Right hindlimb (tissue), 1 donor: ENCODE data around the gene CACNG8.

ENCODE experiments used
- DNase-seq: peaks from one replicate; pipeline ENCODE4 v3.0.0-alpha.2; 2018

Gene CACNG8

GRCh38 chr19:53965091-53965490 is 2.4 kb downstream of the CACNG8 start:
- DNase-seq: no peak

DNA sequence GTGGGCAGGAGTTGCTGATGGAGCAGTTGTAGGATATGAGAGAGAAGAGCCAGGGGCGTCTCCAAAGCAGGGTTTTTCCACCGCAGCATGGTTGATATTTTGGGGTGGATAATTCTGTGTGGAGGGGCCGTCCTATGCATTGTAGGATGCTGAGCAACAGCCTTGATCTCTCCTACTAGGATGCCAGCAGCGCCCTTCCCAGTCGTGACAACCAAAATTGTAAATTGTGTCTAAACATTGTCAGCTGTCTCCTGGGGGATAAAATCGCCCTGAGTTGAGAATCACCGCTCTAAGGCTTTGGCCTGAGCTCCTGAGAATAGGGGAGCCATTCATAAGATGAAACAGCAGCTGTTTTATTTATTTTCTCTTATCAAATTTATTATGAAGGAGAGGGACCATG is 4.2 kb downstream of the CACNG8 start:
- no peak for DNase-seq

DNA sequence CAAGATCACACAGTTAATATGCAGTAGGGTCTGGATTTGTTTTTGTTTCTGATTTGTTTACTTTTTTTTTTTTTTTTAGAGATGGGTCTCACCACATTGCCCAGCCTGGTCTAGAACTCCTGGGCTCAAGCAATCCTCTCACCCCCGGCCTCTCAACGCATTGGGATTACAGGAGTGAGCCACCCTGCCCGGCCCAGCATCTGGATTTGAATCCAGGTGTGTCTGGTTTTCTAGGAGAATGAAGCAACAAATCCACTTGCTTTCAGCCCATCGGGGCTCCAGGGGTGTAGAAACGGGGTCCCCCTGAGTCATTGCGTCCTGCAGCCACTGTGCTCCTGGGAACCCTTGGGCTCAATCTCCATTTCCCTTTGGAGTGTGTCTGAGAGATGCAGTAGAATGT is 6.6 kb downstream of the CACNG8 start:
- DNase-seq: no peak

- DNase-seq: no peak
Measured at GRCh38 chr19:53971673-53972072, 8.9 kb downstream of the CACNG8 start.

DNA sequence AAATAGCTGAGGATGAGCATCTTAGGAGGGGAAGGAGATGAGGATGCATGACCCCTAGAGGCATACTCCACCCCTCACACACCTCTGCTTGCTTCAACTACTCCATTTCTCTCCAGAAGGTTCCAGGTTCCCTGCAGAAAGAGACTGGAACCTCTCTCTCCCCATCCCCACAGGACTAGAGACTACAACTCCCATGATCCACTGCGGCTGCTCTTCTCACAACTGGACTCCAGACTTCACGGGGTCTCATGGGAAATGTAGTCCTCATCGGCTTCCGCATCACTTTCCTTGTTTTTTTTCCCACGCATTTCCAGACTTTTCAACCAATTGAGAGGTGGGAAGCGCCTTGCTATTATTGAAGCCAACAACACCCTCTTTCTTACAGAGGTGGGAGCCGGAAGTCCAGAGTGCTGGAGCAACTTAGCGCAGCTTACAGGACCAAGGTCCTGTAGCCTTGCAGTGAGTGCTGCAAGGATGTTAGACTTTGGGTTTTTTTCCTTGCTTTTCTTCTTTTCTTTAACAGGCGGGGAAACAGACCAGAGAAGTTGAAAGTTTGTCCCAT is 14.8 kb downstream of the CACNG8 start:
- peak; percentile 77 for DNase-seq

DNA sequence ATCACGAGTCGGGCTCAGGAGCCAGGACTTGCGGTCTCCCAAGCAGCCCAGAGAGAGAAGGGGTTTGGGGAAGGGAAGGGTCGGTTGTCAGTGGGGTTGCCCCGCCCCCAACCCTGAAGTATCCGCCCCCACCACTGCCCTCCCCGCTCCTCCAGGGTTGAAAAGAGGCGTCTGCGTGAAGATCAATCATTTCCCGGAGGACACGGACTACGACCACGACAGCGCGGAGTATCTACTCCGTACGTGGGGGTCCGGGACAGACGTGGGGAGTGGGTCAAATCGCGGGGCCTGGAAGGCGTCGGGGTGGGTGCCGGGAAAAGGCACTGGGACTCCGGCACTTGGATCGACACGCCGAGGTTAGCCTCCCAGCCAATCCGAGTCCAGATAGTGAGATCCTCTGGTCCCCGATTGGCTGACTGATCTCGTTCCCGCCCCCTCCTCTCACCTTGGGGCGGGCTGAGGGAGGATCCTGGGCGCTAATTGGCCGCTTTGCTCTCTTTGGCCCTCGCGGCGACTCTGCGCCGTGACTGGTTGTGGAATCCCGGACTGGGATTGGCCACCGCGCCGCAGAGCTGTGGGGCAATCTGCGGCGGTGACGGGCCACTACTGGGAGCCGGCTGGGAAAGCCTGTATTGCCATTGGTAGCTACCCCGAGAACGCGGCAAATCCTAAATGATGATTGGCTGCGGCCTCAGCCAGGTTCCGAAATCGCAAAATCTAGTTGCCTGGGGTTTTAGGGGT is 15.4 kb downstream of the CACNG8 start:
- DNase-seq: peak; percentile 68

GRCh38 chr19:53978975-53979801 is 16.5 kb downstream of the CACNG8 start:
- no peak for DNase-seq

DNA sequence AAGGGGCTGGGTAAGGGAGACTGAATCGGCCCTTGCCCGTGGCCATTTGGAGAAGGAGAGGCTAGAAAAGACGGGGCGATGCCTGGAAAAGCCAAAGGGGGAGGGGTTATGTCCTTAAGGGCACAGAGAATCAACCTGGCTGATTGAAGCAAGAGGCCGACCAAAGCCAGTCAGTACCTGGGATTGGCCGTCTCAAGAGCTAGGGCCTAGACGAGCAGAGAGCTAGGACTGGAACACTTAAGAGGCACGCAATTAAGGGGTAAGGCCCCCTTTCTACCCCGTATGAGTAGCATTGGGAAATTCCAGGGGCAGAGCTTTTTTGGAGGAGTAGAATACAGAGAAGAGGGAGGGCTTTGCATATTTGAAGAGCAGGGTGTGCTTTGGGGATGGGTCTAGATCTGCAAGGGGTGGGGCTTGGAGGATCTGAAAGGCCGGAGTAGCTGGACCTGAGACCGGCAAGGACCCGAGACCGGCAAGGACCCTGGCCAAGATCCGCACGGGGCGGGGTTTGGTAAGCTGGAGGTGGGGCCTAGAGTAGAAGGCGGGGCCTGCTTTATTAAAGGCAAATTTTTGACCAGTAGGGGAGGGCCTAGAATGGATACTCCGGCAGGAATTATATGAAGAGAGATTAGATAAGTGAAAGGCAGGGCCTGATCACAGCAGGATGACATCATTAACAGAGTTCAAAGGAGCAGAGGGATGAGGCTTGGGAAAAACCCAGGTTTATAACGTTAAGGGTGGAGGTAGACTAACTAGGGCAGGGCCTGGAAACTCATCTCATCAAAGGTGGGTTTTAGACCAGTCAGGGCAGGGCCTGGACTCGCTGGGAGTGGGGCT is 18.0 kb downstream of the CACNG8 start:
- DNase-seq: no peak

- peak; percentile 23 for DNase-seq
Measured at GRCh38 chr19:53981376-53981951, 18.7 kb downstream of the CACNG8 start.

DNA sequence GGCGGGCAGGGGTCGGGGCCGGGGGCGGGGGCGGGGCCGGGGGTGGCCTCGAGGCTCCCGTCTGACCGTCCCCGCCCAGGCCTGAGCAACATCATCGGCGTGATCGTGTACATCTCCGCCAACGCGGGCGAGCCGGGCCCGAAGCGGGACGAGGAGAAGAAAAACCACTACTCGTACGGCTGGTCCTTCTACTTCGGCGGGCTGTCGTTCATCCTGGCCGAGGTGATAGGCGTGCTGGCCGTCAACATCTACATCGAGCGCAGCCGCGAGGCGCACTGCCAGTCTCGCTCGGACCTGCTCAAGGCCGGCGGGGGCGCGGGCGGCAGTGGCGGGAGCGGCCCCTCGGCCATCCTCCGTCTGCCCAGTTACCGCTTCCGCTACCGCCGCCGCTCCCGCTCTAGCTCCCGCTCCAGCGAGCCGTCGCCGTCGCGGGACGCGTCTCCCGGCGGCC is 19.3 kb downstream of the CACNG8 start:
- DNase-seq: peak; percentile 30

GRCh38 chr19:53982611-53983010 is 19.9 kb downstream of the CACNG8 start:
- peak; percentile 55 for DNase-seq

GRCh38 chr19:53983457-53984289 is 20.9 kb downstream of the CACNG8 start:
- DNase-seq: no peak

- DNase-seq: no peak
Measured at GRCh38 chr19:53985863-53986262, 23.1 kb downstream of the CACNG8 start.

- DNase-seq: no peak
Measured at GRCh38 chr19:53988981-53989380, 26.2 kb downstream of the CACNG8 start.

- peak; percentile 26 for DNase-seq
Measured at GRCh38 chr19:53989600-53990533, 27.1 kb downstream of the CACNG8 start.

DNA sequence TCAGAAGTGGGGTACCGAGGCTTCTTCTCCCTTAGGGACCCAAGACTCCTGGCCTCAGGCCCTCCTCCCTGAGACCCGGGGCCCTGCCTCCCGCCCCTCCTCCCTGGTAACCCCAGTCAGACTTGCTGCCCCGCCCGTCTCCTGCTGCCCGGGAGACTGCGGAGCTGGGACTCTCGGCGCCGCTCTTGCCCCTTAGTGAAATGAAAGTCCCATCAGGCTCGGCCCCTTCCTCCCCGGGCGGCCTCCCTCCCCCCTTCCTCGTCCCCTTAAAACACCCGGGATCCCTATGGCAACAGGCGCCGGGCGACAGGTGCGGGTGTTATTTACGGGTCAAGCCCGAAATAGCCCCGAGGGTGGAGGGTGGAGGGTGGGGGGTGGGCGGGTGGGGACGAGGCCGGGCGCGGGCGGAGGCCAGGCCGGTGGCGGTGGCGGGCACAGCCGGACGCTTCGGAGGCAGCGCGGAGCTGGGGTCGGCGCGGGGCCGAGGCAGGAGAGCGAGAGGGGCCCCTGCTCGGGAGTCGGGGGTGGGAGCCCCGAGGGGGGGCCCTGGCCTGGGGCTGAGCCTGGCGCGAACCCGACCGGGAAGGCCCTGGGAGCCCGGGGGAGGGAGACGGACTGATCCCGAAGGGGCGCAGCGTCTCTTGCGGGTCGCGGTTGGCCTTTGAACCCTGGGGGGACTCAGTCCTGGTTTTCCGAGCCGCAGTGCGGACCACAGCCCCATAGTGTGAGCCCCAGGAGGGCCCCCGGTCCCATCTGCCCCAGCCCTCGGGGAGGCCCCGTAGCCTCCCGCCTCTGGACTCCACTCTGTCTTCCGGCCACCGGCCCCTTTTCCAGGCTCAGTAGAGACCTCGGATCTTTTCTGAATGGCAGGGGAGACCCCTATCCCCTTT is 28.7 kb downstream of the CACNG8 start, which contains the start of gene CACNG6:
TSS of gene CACNG6 (plus strand) at position 414 of the 890 bp plus-strand sequence. CDS start 1,241 bp downstream, outside the sequence.
- DNase-seq: peak; percentile 50

DNA sequence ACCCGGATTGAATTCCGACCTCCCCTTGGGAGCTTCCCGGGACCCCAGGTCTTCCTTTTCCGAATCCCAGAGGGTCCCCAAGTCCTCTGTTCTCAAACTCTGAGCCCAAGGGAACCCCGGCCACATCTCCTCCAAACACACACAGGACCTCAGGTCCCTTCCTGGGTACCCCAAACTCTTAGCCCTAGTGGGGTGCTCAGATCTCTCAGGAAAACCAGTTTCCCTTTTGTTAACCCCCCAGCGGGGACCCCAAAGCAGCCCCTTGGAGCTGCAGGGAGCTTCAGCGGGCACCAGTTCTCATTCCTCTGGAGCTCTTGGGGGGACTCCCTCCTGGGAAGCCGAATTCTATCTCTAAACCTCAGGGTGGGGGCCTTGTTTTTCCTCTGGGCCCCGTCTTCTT is 29.5 kb downstream of the CACNG8 start:
- no peak for DNase-seq

DNA sequence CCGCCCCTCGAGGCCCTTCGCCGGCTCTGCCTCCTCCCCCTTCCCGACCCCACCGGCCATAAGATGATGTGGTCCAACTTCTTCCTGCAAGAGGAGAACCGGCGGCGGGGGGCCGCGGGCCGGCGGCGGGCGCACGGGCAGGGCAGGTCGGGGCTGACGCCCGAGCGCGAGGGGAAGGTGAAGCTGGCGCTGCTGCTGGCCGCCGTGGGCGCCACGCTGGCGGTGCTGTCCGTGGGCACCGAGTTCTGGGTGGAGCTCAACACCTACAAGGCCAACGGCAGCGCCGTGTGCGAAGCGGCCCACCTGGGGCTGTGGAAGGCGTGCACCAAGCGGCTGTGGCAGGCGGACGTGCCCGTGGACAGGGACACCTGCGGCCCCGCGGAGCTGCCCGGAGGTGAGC is 30.1 kb downstream of the CACNG8 start:
- no peak for DNase-seq

DNA sequence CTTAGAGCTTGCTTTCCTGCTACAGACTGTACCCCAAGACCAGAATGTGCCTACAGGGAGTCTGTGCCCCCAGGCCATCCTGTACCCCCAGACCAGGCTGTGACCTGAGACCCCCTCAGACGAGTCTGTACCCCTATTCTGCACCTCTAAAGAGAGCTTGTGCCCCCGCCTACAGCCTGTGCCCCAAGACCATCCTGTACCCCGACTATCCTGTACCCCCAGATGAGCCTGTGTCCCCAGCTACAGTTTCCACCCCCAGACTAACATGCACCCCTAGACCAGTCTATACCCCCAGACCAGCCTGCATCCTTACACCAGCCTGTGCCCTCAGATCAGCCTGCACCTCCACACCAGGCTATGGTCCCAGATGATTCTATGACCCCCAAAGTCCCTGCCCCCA is 30.7 kb downstream of the CACNG8 start:
- no peak for DNase-seq
